Pancreas (tissue), 10 donors: ENCODE measurements around the gene MFSD6. TPM values are rescaled to one million over a fixed set of nuclear protein-coding genes. Genes with fewer than 3 reads are reported as not detected.
A peak's percentile ranks its signal among the peaks of the same experiment; 100 is the strongest.
"Not testable (repeated sequence)": the region's sequence is repeated elsewhere in the genome, so short reads cannot be mapped to it uniquely, and the experiment has no call there.

Source experiments
- ATAC-seq, 4 donors: fragments of 200-7000 bp; cut with Tn5 transposase; one replicate each; pipeline versions ENCODE4 v1.8.0 to v1.9.1; 2020; ENCODE audit warnings: mild to moderate bottlenecking in 4 of 4, moderate library complexity in 4 of 4
- DNase-seq, 6 donors: peaks; one replicate each; pipeline ENCODE4 v3.0.0-alpha.2; 2020
- FAIRE-seq: peaks from 2 replicates; lab custom pipeline; 2012; peaks lifted over from hg19 to GRCh38; lab: Jason Lieb, UNC
- H3K27ac ChIP-seq, 4 donors: fragments of 200-600 bp; sonication (generic); 1 replicate in 3 of 4; 2 replicates in 1 of 4; pipeline versions ENCODE4 v1.5.0 to v1.8.0; 2020
- H3K27me3 ChIP-seq, 4 donors: fragments of 200-600 bp; one replicate each; pipeline ENCODE4 v1.8.0; 2021
- H3K36me3 ChIP-seq, 3 donors: fragments of 200-600 bp; sonication (generic) in 1 of 3; one replicate each; pipeline versions ENCODE4 v1.5.0 to v1.8.0; 2020 to 2021
- H3K4me1 ChIP-seq, 3 donors: fragments of 200-600 bp; one replicate each; pipeline ENCODE4 v1.8.0; 2021
- H3K4me3 ChIP-seq, 4 donors: fragments of 200-600 bp; sonication (generic) in 2 of 4; one replicate each; pipeline versions ENCODE4 v1.5.0 to v1.8.0; 2020 to 2021
- H3K9me3 ChIP-seq, 4 donors: fragments of 200-600 bp; one replicate each; pipeline ENCODE4 v1.8.0; 2021
- WGBS, 2 donors: extraction: QIAGEN DNeasy Blood & Tissue Kit; methylation state at CpG; one replicate each; pipeline ENCODE4 v1.1.7; 2013; 5-methylcytosine and 5-hydroxymethylcytosine counted together
- intact Hi-C, 3 donors: fragments of 100-400 bp; cut with DNase I; formaldehyde crosslinking; loops; one replicate each; pipeline versions ENCODE4 v1.11.1 to v1.14.2; 2022
- polyA plus RNA-seq, 2 donors: library from polyadenylated mRNA; stranded (reverse); fragments of 200-250 nt; gene quantifications; one replicate each; pipeline ENCODE4 v1.2.3, GENCODE V29; 2013
- total RNA-seq, 6 donors: library from RNA; stranded (reverse); fragmentation: NEBNext Ultra II Directional in 4 of 6; extraction: Animal tissue kit (Norgen Biotek cat#: 25700) in 4 of 6; gene quantifications; one replicate each; pipeline versions ENCODE4 v1.2.1 to v1.2.4, GENCODE V29; 2021 to 2023
- TF ChIP-seq, protein P1 (sequence below), 4 donors: fragments of 200-600 bp; sonication (generic) in 3 of 4; IDR thresholded peaks; one replicate each; pipeline versions ENCODE4 v1.5.0 to v1.8.0; 2021; ENCODE audit warnings: antibody characterized with exemption in 4 of 4
- donor health status: healthy with polysubstance abuse.
- donor health status: DM: no; HTN: no; CAD: no; lungs with moderate emphysema.
- donor health status: DM: no; HTN: no; CAD: no.
- donor health status: control.
- donor health status: control.
- donor health status: Bipolar disorder and iron deficiency.
- donor health status: DM: yes; HTN: yes; CAD: no.
- donor health status: DM: no; HTN: no; CAD: no.
- donor health status: DM: no; HTN: no; CAD: no.
- donor health status: DM: yes; HTN: yes; CAD: no.

Gene MFSD6
- total and polyA plus RNA-seq, 8 donors, result 5.3 to 22.9 (median 15.4) TPM

DNA sequence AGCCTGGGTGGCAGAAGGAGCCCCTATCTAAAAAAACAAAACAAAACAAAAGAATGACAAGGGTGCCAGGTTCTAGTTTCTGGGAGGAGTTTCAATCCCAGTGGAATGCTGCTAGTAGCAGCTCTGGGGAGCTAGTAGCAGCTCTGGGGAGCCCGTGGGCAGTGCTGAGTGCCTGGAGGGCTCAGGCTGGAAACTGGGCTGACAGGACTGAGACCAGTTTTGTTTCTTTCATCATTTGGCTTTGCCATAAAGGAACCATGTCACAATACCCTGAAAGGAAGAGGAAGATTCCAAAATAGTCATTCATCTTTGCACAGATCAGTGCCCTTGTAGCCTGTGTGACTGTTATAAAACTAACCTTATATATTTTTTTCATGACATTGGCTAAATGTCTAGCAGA is 10.6 kb downstream of the MFSD6 start:
- Histone ChIP-seq H3K4me3 (no peak overlapping the region), H3K36me3 (no peaks in the 10 kb centered on the region), H3K27me3 (no peaks in the 10 kb centered on the region), H3K9me3 (no peaks in the 10 kb centered on the region), H3K27ac (no peak overlapping the region), H3K4me1 (peaks cover 0 to 5% (median 0%) of the 10 kb centered on the region in 3 donors)
- intact Hi-C loops, result no loop called here
- no peak for DNase-seq
- no peak for FAIRE-seq
- no peak for ATAC-seq
- WGBS, 2 donors, result 80 to 88% methylated on average over 1 of the region's 1 CpG
- TF ChIP-seq, protein P1, sequence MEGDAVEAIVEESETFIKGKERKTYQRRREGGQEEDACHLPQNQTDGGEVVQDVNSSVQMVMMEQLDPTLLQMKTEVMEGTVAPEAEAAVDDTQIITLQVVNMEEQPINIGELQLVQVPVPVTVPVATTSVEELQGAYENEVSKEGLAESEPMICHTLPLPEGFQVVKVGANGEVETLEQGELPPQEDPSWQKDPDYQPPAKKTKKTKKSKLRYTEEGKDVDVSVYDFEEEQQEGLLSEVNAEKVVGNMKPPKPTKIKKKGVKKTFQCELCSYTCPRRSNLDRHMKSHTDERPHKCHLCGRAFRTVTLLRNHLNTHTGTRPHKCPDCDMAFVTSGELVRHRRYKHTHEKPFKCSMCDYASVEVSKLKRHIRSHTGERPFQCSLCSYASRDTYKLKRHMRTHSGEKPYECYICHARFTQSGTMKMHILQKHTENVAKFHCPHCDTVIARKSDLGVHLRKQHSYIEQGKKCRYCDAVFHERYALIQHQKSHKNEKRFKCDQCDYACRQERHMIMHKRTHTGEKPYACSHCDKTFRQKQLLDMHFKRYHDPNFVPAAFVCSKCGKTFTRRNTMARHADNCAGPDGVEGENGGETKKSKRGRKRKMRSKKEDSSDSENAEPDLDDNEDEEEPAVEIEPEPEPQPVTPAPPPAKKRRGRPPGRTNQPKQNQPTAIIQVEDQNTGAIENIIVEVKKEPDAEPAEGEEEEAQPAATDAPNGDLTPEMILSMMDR (IDR thresholded peaks at IDR 0.05), result no peak

DNA sequence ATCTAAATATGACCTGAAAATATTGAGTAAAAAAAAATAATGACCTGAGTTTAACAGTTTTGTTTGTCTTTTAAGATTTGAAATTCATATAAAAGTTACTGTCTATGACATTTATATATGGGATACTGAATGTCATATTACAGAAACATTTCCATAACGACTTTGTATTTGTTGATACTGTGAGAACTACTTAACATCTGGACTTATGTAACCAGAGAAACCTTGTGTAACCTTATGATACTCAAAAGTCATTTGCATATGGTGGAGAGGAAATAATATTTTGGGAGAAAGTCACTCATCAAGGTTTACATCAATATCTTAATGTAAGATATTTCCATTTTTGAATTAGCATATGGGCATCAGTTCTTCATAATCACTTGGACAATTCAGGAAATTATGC is 12.6 kb downstream of the MFSD6 start:
- H3K36me3 ChIP-seq, result no peaks in the 10 kb centered on the region
- H3K27me3 ChIP-seq, result no peaks in the 10 kb centered on the region
- H3K4me3 ChIP-seq, result no peak overlapping the region
- intact Hi-C loops, result no loop called here
- no peak overlapping the region for H3K27ac ChIP-seq
- whole genome bisulfite sequencing, 2 donors, result 39 to 56% methylated on average over 1 of the region's 1 CpG
- ATAC-seq (no peak), DNase-seq (no peak), FAIRE-seq (peak; percentile 87)
- H3K4me1 ChIP-seq, result peaks cover 0 to 5% (median 0%) of the 10 kb centered on the region in 3 donors
- TF ChIP-seq, protein P1 (IDR thresholded peaks at IDR 0.05), result no peak
- no peaks in the 10 kb centered on the region for H3K9me3 ChIP-seq

DNA sequence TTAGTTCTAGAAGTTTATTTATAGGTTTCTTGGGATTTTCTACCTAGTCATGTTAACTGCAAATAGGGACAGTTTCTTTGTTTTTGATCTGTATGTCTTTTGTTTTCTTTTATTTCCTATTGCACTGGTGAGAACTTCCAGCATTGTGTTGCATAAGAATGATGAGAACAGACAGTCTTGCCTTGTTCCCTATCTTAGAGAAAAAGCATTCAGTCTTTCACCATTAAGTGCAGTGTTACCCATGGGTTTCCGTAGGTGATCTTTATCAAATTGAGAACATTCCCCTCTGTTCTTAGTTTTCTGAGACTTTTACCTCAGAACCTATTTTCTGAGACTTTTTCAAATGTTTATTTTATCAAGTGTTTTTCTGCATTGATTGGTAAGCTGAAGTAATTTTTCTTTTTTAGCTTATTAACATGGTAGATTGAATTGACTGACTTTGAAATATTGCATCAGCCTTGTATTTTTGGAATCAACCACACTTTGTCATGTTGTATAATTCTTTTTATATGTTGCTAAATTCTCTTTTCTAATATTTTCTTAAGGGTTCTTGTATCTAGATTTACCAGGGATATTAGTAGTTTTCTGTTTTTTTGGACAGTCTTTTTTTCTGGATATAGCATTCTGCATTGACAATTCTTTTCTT is 17.2 kb downstream of the MFSD6 start:
- FAIRE-seq, result peak; percentile 20
- intact Hi-C loops, result no loop called here
- Histone ChIP-seq H3K36me3 (no peaks in the 10 kb centered on the region), H3K9me3 (no peaks in the 10 kb centered on the region), H3K4me1 (no peaks in the 10 kb centered on the region), H3K4me3 (no peak overlapping the region), H3K27me3 (no peaks in the 10 kb centered on the region), H3K27ac (no peak overlapping the region)
- TF ChIP-seq, protein P1 (IDR thresholded peaks at IDR 0.05), result no peak
- ATAC-seq, result no peak
- 90 to 94% methylated on average over 1 of the region's 1 CpG for WGBS, 2 donors
- DNase-seq, result no peak

DNA sequence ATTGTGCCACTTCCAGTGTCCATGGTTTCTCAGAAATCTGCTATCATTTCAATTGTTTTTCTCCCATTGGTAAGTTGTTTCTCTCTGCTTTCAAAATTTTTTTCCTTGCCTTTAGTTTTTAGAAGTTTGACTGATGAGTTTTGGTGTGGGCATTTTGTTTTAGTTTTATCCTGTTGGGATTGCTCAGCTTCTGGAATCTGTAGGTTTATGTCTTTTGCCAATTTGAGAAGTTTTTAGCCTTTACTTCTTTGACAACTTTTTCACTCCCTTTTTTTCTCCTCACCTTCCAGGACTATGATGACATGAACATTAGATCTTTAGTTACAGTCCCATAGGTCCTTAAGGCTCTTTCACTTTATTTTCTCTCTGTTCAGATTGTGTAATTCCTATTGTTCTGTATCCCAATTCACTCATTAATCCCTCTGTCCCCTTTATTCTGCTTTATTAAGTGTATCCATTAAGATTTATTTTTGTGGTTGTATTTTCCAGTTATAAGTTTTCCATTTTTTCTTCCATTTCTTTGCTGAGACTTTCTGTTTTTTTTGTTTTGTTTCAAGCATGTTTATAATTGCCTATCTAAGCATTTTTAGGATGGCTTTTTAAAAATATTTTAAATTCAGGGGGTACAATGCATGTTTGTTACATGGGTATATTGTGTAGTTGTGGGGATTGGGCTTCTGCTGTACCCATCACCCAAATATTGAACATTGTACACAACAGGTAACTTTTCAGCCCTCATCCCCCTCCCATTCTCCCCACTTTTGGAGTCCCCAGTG is 17.9 kb downstream of the MFSD6 start:
- no peaks in the 10 kb centered on the region for H3K36me3 ChIP-seq
- H3K9me3 ChIP-seq, result no peaks in the 10 kb centered on the region
- ATAC-seq (no peak), DNase-seq (no peak), FAIRE-seq (no peak)
- no peak overlapping the region for H3K4me3 ChIP-seq
- intact Hi-C loops, result no loop called here
- TF ChIP-seq, protein P1 (IDR thresholded peaks at IDR 0.05), result no peak
- H3K4me1 ChIP-seq, result no peaks in the 10 kb centered on the region
- H3K27ac ChIP-seq, result no peak overlapping the region
- H3K27me3 ChIP-seq, result no peaks in the 10 kb centered on the region

DNA sequence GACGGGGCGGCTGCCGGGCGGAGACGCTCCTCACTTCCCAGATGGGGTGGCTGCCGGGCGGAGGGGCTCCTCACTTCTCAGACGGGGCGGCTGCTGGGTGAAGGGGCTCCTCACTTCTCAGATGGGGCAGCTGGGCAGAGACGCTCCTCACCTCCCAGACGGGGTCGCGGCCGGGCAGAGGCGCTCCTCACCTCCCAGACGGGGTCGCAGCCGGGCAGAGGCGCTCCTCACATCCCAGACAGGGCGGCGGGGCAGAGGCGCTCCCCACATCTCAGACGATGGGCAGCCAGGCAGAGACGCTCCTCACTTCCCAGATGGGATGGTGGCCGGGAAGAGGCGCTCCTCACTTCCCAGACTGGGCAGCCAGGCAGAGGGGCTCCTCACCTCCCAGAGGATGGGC is 22.7 kb downstream of the MFSD6 start:
- FAIRE-seq, H3K27ac ChIP-seq, H3K4me1 ChIP-seq, intact Hi-C loops, H3K4me3 ChIP-seq, H3K27me3 ChIP-seq, H3K36me3 ChIP-seq, H3K9me3 ChIP-seq, ATAC-seq, DNase-seq: not testable (repeated sequence)
- 90 to 96% methylated on average over 10 to 26 of the region's 26 CpGs for WGBS, 2 donors
